Parathyroid adenoma (tissue), 2 donors: ENCODE results near the gene LRRC52.

Experiments
- H2AFZ ChIP-seq: fragments of 300-600 bp; sonication (generic); one replicate; pipeline ENCODE4 v1.7.0; 2017; ENCODE audit warnings: antibody characterized with exemption, mild to moderate bottlenecking
- H3K27ac ChIP-seq: fragments of 300-600 bp; sonication (generic); one replicate; pipeline ENCODE4 v1.7.0; 2017
- H3K27me3 ChIP-seq: fragments of 300-600 bp; sonication (generic); one replicate; pipeline ENCODE4 v1.7.0; 2017; ENCODE audit warnings: low read length; ENCODE audit not compliant: control insufficient read depth, insufficient read depth
- H3K36me3 ChIP-seq: fragments of 300-600 bp; sonication (generic); one replicate; pipeline ENCODE4 v1.7.0; 2017; ENCODE audit warnings: low read length; ENCODE audit not compliant: control insufficient read depth, insufficient read depth
- H3K4me1 ChIP-seq: fragments of 300-600 bp; sonication (generic); one replicate; pipeline ENCODE4 v1.7.0; 2017; ENCODE audit warnings: control low read depth
- H3K4me2 ChIP-seq: fragments of 300-600 bp; sonication (generic); one replicate; pipeline ENCODE4 v1.7.0; 2017; ENCODE audit warnings: low read length
- H3K4me3 ChIP-seq: fragments of 300-600 bp; sonication (generic); one replicate; pipeline ENCODE4 v1.7.0; 2017; ENCODE audit warnings: low read depth, low read length
- H3K79me2 ChIP-seq: fragments of 300-600 bp; sonication (generic); one replicate; pipeline ENCODE4 v1.7.0; 2017; ENCODE audit warnings: control low read depth
- H3K9ac ChIP-seq: fragments of 300-600 bp; sonication (generic); one replicate; pipeline ENCODE4 v1.7.0; 2017; ENCODE audit warnings: mild to moderate bottlenecking
- H3K9me3 ChIP-seq: fragments of 300-600 bp; sonication (generic); one replicate; pipeline ENCODE4 v1.7.0; 2017; ENCODE audit warnings: low read length; ENCODE audit not compliant: control insufficient read depth
- CTCF ChIP-seq: fragments of 300-600 bp; sonication (generic); IDR thresholded peaks from one replicate; pipeline ENCODE4 v1.7.0; 2017; ENCODE audit warnings: antibody characterized with exemption, mild to moderate bottlenecking
- donor health status: primary hyperparathyroidism.

The LRRC52 gene

DNA sequence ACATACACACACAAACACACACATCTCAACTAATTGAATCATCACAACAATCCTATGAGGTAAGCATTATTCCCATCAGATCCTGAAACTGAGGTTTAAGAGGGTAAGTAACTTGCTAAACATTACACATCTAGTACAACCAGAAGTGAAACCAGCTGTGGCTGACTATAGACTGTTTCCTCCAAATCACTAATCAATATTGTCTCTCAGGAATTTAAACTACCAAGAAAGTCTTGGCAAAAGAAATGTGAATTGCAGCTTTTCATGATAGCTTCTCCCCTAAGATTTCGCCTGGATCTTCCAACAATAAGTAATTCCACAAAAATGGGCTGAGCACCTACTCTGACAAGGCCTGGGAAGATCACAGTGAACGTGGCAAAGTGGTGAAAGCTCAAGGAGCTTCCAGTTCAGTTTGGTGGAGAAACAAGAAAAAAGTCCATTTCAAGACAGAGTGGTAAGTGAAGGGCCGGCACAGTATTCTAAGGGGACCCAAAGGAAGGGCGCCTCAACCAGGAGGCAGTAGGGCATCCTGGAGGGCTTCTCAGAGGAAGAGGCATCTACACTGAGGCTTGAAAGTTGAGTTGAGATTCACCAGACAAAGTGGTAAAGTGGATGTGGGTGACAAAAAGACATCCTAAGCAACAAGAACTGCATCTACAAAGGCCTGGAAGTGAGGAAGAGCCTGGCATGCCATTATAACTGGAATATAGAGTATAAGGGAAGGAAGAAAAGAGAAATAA is 22.1 kb downstream of the LRRC52 start:
- Histone ChIP-seq H3K9me3 (no peaks in the 10 kb centered on the region), H3K9ac (no peak overlapping the region), H3K4me2 (no peak overlapping the region), H3K4me3 (no peak overlapping the region), H3K79me2 (no peaks in the 10 kb centered on the region), H2AFZ (no peak overlapping the region), H3K27me3 (no peaks in the 10 kb centered on the region), H3K36me3 (no peaks in the 10 kb centered on the region), H3K27ac (no peak overlapping the region), H3K4me1 (no peaks in the 10 kb centered on the region)
- TF ChIP-seq CTCF: no peak

DNA sequence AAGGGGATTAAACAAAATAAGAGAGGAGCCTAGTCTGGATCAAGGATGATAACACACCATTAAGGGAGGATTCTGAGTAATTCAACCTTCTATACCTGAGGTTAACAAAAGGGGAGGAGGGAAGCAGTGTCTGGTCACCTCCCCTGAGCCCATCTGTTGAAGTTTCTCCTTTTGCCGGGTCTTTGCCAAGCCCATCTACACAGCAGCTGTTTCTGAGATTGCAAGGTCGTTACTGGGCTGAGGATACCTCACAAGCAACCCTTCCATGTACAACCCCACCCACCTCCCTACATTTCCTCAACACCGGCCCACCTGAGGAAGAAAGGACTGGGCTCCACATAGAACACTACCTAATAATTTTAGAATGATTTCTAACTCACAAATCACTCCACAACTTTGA is 26.3 kb downstream of the LRRC52 start:
- H3K79me2 ChIP-seq: no peaks in the 10 kb centered on the region
- H3K36me3 ChIP-seq: no peaks in the 10 kb centered on the region
- no peak overlapping the region for H2AFZ ChIP-seq
- no peaks in the 10 kb centered on the region for H3K4me1 ChIP-seq
- no peak overlapping the region for H3K4me3 ChIP-seq
- no peak overlapping the region for H3K27ac ChIP-seq
- H3K27me3 ChIP-seq: no peaks in the 10 kb centered on the region
- H3K4me2 ChIP-seq: no peak overlapping the region
- no peak overlapping the region for H3K9ac ChIP-seq
- no peak for TF ChIP-seq CTCF
- H3K9me3 ChIP-seq: no peaks in the 10 kb centered on the region

DNA sequence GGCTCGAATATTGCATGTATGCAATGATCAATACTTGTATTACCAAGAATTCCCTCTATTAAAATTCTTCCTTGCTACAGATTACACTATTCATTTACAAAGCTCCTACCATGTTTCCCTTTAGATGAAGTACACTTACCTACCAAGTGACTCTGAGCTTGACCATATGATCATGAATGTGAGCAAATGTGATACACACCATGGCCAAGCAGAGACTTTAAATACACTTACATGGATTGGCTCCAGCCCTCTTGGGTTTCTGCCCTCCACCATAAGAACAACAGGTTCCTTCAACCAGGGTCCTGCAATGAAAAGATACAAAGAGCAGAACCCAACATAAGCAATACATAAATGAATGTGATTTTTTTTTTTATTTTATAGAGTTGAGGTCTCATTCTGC is 30.0 kb downstream of the LRRC52 start:
- H3K79me2 ChIP-seq: no peaks in the 10 kb centered on the region
- H3K4me1 ChIP-seq: no peaks in the 10 kb centered on the region
- H3K9me3 ChIP-seq: no peaks in the 10 kb centered on the region
- H3K36me3 ChIP-seq: no peaks in the 10 kb centered on the region
- no peak overlapping the region for H3K9ac ChIP-seq
- no peak overlapping the region for H3K4me3 ChIP-seq
- no peak overlapping the region for H3K4me2 ChIP-seq
- no peak overlapping the region for H2AFZ ChIP-seq
- no peaks in the 10 kb centered on the region for H3K27me3 ChIP-seq
- no peak overlapping the region for H3K27ac ChIP-seq
- no peak for TF ChIP-seq CTCF

GRCh38 chr1:165574295-165574694 is 30.5 kb downstream of the LRRC52 start:
- TF ChIP-seq CTCF: no peak
- H3K79me2 ChIP-seq: no peaks in the 10 kb centered on the region
- H3K27ac ChIP-seq: no peak overlapping the region
- H3K27me3 ChIP-seq: no peaks in the 10 kb centered on the region
- no peak overlapping the region for H3K4me3 ChIP-seq
- no peak overlapping the region for H3K9ac ChIP-seq
- H3K9me3 ChIP-seq: no peaks in the 10 kb centered on the region
- no peak overlapping the region for H2AFZ ChIP-seq
- no peaks in the 10 kb centered on the region for H3K4me1 ChIP-seq
- no peaks in the 10 kb centered on the region for H3K36me3 ChIP-seq
- no peak overlapping the region for H3K4me2 ChIP-seq

DNA sequence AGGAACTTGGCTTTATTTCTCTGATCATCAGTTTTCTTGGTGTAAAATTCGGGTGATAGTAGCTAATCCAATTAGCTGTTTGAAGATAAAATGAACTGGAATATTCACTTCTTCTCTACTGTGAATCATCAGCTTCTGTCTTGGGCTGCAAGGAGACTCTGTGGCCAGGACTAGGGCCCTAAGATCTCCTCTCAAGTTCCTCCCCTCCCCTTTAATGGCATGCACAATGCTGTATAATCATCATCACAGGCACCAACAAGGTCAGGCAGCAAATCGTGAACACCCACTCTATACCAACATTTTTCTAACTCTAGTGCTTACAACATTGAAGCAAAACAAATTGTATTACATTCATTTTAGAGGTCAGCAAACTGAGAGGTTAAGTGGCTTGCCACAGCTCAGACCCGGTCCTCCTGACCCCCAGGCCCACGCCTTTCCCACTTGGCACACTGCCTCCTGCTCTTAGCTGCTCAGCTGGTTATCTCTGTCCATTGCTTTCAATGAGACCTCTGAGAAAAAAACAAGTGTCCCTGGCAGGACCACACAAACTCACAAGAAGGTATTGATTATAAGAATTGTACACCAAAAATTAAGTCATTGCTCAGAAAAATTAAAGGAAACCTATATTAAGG is 31.8 kb downstream of the LRRC52 start:
- Histone ChIP-seq H3K4me3 (no peak overlapping the region), H2AFZ (no peak overlapping the region), H3K9me3 (no peaks in the 10 kb centered on the region), H3K36me3 (no peaks in the 10 kb centered on the region), H3K4me1 (no peaks in the 10 kb centered on the region), H3K79me2 (no peaks in the 10 kb centered on the region), H3K4me2 (no peak overlapping the region), H3K9ac (no peak overlapping the region), H3K27ac (no peak overlapping the region), H3K27me3 (no peaks in the 10 kb centered on the region)
- TF ChIP-seq CTCF: no peak
